HG03575 (cell line): ENCODE measurements around the gene DVL1.
"Not testable (repeated sequence)": the region's sequence is repeated elsewhere in the genome, so short reads cannot be mapped to it uniquely, and the experiment has no call there.

ENCODE experiments used
- ATAC-seq: cut with Tn5 transposase; IDR thresholded peaks from one replicate; pipeline ENCODE4 v1.9.1; 2021; ENCODE audit not compliant: unreplicated experiment, insufficient number of reproducible peaks, low FRiP score; ENCODE audit errors: extremely low read depth

Gene DVL1

GRCh38 chr1:1374589-1374928 lies 25.3 kb upstream of the DVL1 start:
- ATAC-seq, result no peak

- no peak for ATAC-seq
Observed at GRCh38 chr1:1373815-1374588, 24.8 kb upstream of the DVL1 start.

- no peak for ATAC-seq
Observed at GRCh38 chr1:1373051-1373814, 24.0 kb upstream of the DVL1 start.

- ATAC-seq, result no peak
Observed at GRCh38 chr1:1371746-1372711, 22.8 kb upstream of the DVL1 start.

GRCh38 chr1:1371364-1371745 lies 22.1 kb upstream of the DVL1 start:
- ATAC-seq, result no peak

- ATAC-seq, result no peak
Observed at GRCh38 chr1:1370771-1371300, 21.6 kb upstream of the DVL1 start.

- not testable (repeated sequence) for ATAC-seq
Observed at GRCh38 chr1:1370094-1370493, 20.9 kb upstream of the DVL1 start.

- no peak for ATAC-seq
Observed at GRCh38 chr1:1367315-1367714, 18.1 kb upstream of the DVL1 start.

GRCh38 chr1:1366699-1367066 lies 17.5 kb upstream of the DVL1 start:
- ATAC-seq, result no peak

GRCh38 chr1:1365875-1366698 lies 16.9 kb upstream of the DVL1 start:
- ATAC-seq, result no peak

- ATAC-seq, result no peak
Observed at GRCh38 chr1:1364266-1364665, 15.0 kb upstream of the DVL1 start.

- ATAC-seq, result no peak
Observed at GRCh38 chr1:1361982-1362423, 12.8 kb upstream of the DVL1 start.

GRCh38 chr1:1361233-1361981 lies 12.2 kb upstream of the DVL1 start:
- no peak for ATAC-seq

GRCh38 chr1:1360506-1361169 lies 11.4 kb upstream of the DVL1 start:
- ATAC-seq, result no peak

GRCh38 chr1:1359664-1360468 lies 10.6 kb upstream of the DVL1 start:
- no peak for ATAC-seq

GRCh38 chr1:1359308-1359663 lies 10.1 kb upstream of the DVL1 start:
- ATAC-seq, result no peak
